MG63 (cell line): ENCODE results near the gene MEGF10. TPM values are rescaled to one million over a fixed set of nuclear protein-coding genes. Genes with fewer than 3 reads are reported as not detected.

ENCODE experiments used
- DNase-seq: peaks from one replicate; pipeline ENCODE4 v3.0.0-alpha.2; 2020
- H3K27me3 ChIP-seq: fragments of 250-450 bp; sonication (Bioruptor Pico); 2 replicates; pipeline ENCODE4 v1.5.1; 2020; ENCODE audit warnings: mild to moderate bottlenecking, moderate library complexity
- H3K36me3 ChIP-seq: fragments of 250-450 bp; sonication (Bioruptor Pico); 2 replicates; pipeline ENCODE4 v1.5.1; 2020; ENCODE audit warnings: mild to moderate bottlenecking, moderate library complexity
- H3K4me3 ChIP-seq: fragments of 250-450 bp; sonication (Bioruptor Pico); 2 replicates; pipeline ENCODE4 v1.5.1; 2020; ENCODE audit warnings: mild to moderate bottlenecking, moderate library complexity
- H3K9me3 ChIP-seq: fragments of 250-450 bp; sonication (Bioruptor Pico); 2 replicates; pipeline ENCODE4 v1.5.1; 2020; ENCODE audit warnings: mild to moderate bottlenecking, moderate library complexity
- total RNA-seq: library from RNA; depleted of rRNA; stranded (reverse); fragments of >200 nt; shearing (Covaris generic); gene quantifications from 2 replicates; pipeline ENCODE4 v1.2.3, GENCODE V29; 2014; ENCODE audit warnings: low replicate concordance

The MEGF10 gene
- total RNA-seq, 1 experiment from 2014 or later: not detected

- H3K36me3 ChIP-seq: no peaks in the 10 kb centered on the region
- DNase-seq: no peak
- H3K9me3 ChIP-seq: no peaks in the 10 kb centered on the region
- H3K4me3 ChIP-seq: no peak overlapping the region
- peaks cover 20% of the 10 kb centered on the region; the same call in 1 of the 2 replicates for H3K27me3 ChIP-seq
Measured at GRCh38 chr5:127340606-127341005, 50.0 kb downstream of the MEGF10 start.

- Histone ChIP-seq H3K36me3 (no peaks in the 10 kb centered on the region), H3K27me3 (peaks cover 25% of the 10 kb centered on the region), H3K4me3 (no peak overlapping the region), H3K9me3 (no peaks in the 10 kb centered on the region)
- DNase-seq: no peak
Measured at GRCh38 chr5:127342364-127342763, 51.8 kb downstream of the MEGF10 start.

- Histone ChIP-seq H3K27me3 (peaks cover 27% of the 10 kb centered on the region), H3K36me3 (no peaks in the 10 kb centered on the region), H3K9me3 (no peaks in the 10 kb centered on the region), H3K4me3 (no peak overlapping the region)
- no peak for DNase-seq
Measured at GRCh38 chr5:127343313-127343712, 52.7 kb downstream of the MEGF10 start.

GRCh38 chr5:127343866-127344265 lies 53.3 kb downstream of the MEGF10 start:
- no peaks in the 10 kb centered on the region for H3K9me3 ChIP-seq
- H3K27me3 ChIP-seq: peaks cover 23% of the 10 kb centered on the region
- no peaks in the 10 kb centered on the region for H3K36me3 ChIP-seq
- no peak for DNase-seq
- H3K4me3 ChIP-seq: no peak overlapping the region

- peaks cover 20% of the 10 kb centered on the region for H3K27me3 ChIP-seq
- no peaks in the 10 kb centered on the region for H3K36me3 ChIP-seq
- H3K9me3 ChIP-seq: no peaks in the 10 kb centered on the region
- DNase-seq: no peak
- H3K4me3 ChIP-seq: no peak overlapping the region
Measured at GRCh38 chr5:127344931-127345330, 54.3 kb downstream of the MEGF10 start.

GRCh38 chr5:127351418-127351817 lies 60.8 kb downstream of the MEGF10 start:
- Histone ChIP-seq H3K36me3 (no peaks in the 10 kb centered on the region), H3K27me3 (peaks cover 9% of the 10 kb centered on the region), H3K9me3 (no peaks in the 10 kb centered on the region), H3K4me3 (no peak overlapping the region)
- no peak for DNase-seq

GRCh38 chr5:127352068-127352467 lies 61.5 kb downstream of the MEGF10 start:
- H3K27me3 ChIP-seq: peaks cover 6% of the 10 kb centered on the region; the same call in 1 of the 2 replicates
- H3K4me3 ChIP-seq: no peak overlapping the region
- no peaks in the 10 kb centered on the region for H3K36me3 ChIP-seq
- no peak for DNase-seq
- no peaks in the 10 kb centered on the region for H3K9me3 ChIP-seq

- Histone ChIP-seq H3K27me3 (no peaks in the 10 kb centered on the region), H3K9me3 (no peaks in the 10 kb centered on the region), H3K4me3 (no peak overlapping the region), H3K36me3 (no peaks in the 10 kb centered on the region)
- DNase-seq: no peak
Measured at GRCh38 chr5:127353327-127353726, 62.7 kb downstream of the MEGF10 start.

GRCh38 chr5:127353796-127354195 lies 63.2 kb downstream of the MEGF10 start:
- Histone ChIP-seq H3K9me3 (no peaks in the 10 kb centered on the region), H3K4me3 (no peak overlapping the region), H3K36me3 (no peaks in the 10 kb centered on the region), H3K27me3 (no peaks in the 10 kb centered on the region)
- no peak for DNase-seq

- no peaks in the 10 kb centered on the region for H3K9me3 ChIP-seq
- no peaks in the 10 kb centered on the region for H3K27me3 ChIP-seq
- no peak for DNase-seq
- H3K4me3 ChIP-seq: no peak overlapping the region
- no peaks in the 10 kb centered on the region for H3K36me3 ChIP-seq
Measured at GRCh38 chr5:127355337-127355736, 64.7 kb downstream of the MEGF10 start.

GRCh38 chr5:127358284-127358683 lies 67.7 kb downstream of the MEGF10 start:
- H3K9me3 ChIP-seq: no peaks in the 10 kb centered on the region
- no peaks in the 10 kb centered on the region for H3K36me3 ChIP-seq
- H3K4me3 ChIP-seq: no peak overlapping the region
- no peak for DNase-seq
- no peaks in the 10 kb centered on the region for H3K27me3 ChIP-seq

GRCh38 chr5:127358740-127359139 lies 68.1 kb downstream of the MEGF10 start:
- H3K36me3 ChIP-seq: no peaks in the 10 kb centered on the region

GRCh38 chr5:127359502-127359901 lies 68.9 kb downstream of the MEGF10 start:
- DNase-seq: no peak
- no peaks in the 10 kb centered on the region for H3K36me3 ChIP-seq
- no peak overlapping the region for H3K4me3 ChIP-seq
- H3K9me3 ChIP-seq: no peaks in the 10 kb centered on the region
- H3K27me3 ChIP-seq: peaks cover 2% of the 10 kb centered on the region; the same call in 1 of the 2 replicates

More at GRCh38 chr5:127358740-127359139, 68.1 kb downstream of the MEGF10 start:
- Histone ChIP-seq H3K4me3 (no peak overlapping the region), H3K9me3 (no peaks in the 10 kb centered on the region), H3K27me3 (no peaks in the 10 kb centered on the region)
- DNase-seq: no peak

GRCh38 chr5:127363403-127363802 lies 72.8 kb downstream of the MEGF10 start:
- Histone ChIP-seq H3K9me3 (no peaks in the 10 kb centered on the region), H3K4me3 (no peak overlapping the region), H3K27me3 (peaks cover 9% of the 10 kb centered on the region; the same call in 1 of the 2 replicates), H3K36me3 (no peaks in the 10 kb centered on the region)
- no peak for DNase-seq

- Histone ChIP-seq H3K4me3 (no peak overlapping the region), H3K36me3 (no peaks in the 10 kb centered on the region), H3K9me3 (no peaks in the 10 kb centered on the region), H3K27me3 (peaks cover 9% of the 10 kb centered on the region; the same call in 1 of the 2 replicates)
- no peak for DNase-seq
Measured at GRCh38 chr5:127367029-127367428, 76.4 kb downstream of the MEGF10 start.

GRCh38 chr5:127367946-127368465 lies 77.4 kb downstream of the MEGF10 start:
- Histone ChIP-seq H3K9me3 (no peaks in the 10 kb centered on the region), H3K4me3 (no peak overlapping the region), H3K36me3 (no peaks in the 10 kb centered on the region), H3K27me3 (peaks cover 9% of the 10 kb centered on the region; the same call in 1 of the 2 replicates)
- DNase-seq: no peak

GRCh38 chr5:127369796-127370195 lies 79.2 kb downstream of the MEGF10 start:
- DNase-seq: no peak
- Histone ChIP-seq H3K27me3 (peaks cover 11% of the 10 kb centered on the region; the same call in 1 of the 2 replicates), H3K9me3 (peaks cover 5% of the 10 kb centered on the region), H3K36me3 (no peaks in the 10 kb centered on the region), H3K4me3 (no peak overlapping the region)

- Histone ChIP-seq H3K4me3 (no peak overlapping the region), H3K27me3 (peaks cover 12% of the 10 kb centered on the region; the same call in 1 of the 2 replicates), H3K9me3 (peaks cover 5% of the 10 kb centered on the region), H3K36me3 (no peaks in the 10 kb centered on the region)
- DNase-seq: no peak
Measured at GRCh38 chr5:127370631-127371030, 80.0 kb downstream of the MEGF10 start.
